GM13976 (cell line): ENCODE results near the gene DHX16.
A peak's percentile ranks its signal among the peaks of the same experiment; 100 is the strongest.

ENCODE experiments used
- DNase-seq: peaks from one replicate; pipeline ENCODE4 v3.0.0; 2012; ENCODE audit warnings: low spot score
- in situ Hi-C: fragments of 300-500 bp; cut with MboI; formaldehyde crosslinking; loops from one replicate; pipeline ENCODE4 v1.12.0; 2022; ENCODE audit warnings: low sequenced_read_pairs, mixed read lengths, inconsistent platforms; ENCODE audit not compliant: unreplicated experiment
- TF ChIP-seq, protein P1 (sequence below): IDR thresholded peaks from 2 replicates; pipeline ENCODE4 v1.5.1; 2012; ENCODE audit warnings: borderline replicate concordance, mild to moderate bottlenecking; ENCODE audit not compliant: insufficient read depth; ENCODE audit errors: extremely low read depth, missing control alignments, control extremely low read depth

The DHX16 gene

DNA sequence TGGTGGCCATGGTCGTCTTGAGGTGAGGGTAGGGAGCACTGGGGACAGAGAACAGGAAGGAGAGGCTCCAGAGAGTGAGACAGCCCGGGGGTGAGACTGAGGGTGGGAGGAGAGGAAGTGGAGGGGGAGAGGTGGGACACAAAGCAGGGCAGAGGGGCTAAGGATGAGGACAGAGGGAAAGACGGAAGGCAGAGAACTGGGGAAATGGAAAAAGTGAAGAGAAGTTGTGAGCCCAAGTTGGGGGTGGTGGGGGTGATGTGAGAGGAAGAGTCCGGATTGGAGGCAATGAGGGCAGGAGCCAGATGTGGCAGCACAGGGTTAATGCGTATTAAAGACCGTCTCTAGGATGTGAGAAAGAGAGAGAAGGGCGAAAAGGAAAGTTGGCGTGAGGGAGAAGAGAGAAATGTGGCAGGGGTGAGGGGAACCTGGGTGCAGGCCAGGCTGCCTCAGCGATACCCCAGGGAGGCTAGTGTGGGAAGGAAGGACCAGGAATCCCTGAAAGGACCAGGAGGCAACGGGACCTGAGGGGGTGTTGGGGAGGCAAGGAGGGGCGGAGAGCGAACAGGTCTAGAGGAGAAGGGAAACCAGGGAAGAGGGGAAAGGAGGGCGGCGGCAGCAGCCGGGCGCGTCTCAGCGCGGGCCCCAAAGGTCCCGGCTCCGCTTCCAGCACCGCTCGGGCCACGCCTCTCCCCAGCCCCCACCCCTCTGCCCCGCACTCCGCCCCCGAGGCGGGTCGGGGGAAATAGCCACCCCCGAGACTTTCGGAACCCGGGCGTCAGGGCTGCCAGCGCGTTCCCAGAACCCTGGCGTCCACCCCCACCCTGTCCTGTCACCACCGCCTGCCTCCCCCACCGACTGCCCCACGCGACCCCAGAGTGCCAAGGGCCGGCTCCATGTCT, 13.5 kb upstream of the DHX16 start, which contains the start of gene PPP1R18:
Gene PPP1R18 (minus strand): TSS at position 637 of the 899 bp plus-strand sequence. CDS start 627 bp downstream, at position 10.
- in situ Hi-C loops = no loop called here
- DNase-seq = peak; percentile 85
- TF ChIP-seq, protein P1, sequence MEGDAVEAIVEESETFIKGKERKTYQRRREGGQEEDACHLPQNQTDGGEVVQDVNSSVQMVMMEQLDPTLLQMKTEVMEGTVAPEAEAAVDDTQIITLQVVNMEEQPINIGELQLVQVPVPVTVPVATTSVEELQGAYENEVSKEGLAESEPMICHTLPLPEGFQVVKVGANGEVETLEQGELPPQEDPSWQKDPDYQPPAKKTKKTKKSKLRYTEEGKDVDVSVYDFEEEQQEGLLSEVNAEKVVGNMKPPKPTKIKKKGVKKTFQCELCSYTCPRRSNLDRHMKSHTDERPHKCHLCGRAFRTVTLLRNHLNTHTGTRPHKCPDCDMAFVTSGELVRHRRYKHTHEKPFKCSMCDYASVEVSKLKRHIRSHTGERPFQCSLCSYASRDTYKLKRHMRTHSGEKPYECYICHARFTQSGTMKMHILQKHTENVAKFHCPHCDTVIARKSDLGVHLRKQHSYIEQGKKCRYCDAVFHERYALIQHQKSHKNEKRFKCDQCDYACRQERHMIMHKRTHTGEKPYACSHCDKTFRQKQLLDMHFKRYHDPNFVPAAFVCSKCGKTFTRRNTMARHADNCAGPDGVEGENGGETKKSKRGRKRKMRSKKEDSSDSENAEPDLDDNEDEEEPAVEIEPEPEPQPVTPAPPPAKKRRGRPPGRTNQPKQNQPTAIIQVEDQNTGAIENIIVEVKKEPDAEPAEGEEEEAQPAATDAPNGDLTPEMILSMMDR = no peak

- in situ Hi-C loops = no loop called here
- TF ChIP-seq, protein P1 = peak; percentile 35
- no peak for DNase-seq
These were observed 12.6 kb upstream of the DHX16 start for GRCh38 chr6:30685157-30686008.

- peak; percentile 72 for DNase-seq
- in situ Hi-C loops = no loop called here
- TF ChIP-seq, protein P1 = no peak
These were observed 11.8 kb upstream of the DHX16 start for GRCh38 chr6:30684386-30685156.

- TF ChIP-seq, protein P1 = no peak
- in situ Hi-C loops = no loop called here
- DNase-seq = no peak
These were observed 11.2 kb upstream of the DHX16 start for GRCh38 chr6:30683980-30684338.

DNA sequence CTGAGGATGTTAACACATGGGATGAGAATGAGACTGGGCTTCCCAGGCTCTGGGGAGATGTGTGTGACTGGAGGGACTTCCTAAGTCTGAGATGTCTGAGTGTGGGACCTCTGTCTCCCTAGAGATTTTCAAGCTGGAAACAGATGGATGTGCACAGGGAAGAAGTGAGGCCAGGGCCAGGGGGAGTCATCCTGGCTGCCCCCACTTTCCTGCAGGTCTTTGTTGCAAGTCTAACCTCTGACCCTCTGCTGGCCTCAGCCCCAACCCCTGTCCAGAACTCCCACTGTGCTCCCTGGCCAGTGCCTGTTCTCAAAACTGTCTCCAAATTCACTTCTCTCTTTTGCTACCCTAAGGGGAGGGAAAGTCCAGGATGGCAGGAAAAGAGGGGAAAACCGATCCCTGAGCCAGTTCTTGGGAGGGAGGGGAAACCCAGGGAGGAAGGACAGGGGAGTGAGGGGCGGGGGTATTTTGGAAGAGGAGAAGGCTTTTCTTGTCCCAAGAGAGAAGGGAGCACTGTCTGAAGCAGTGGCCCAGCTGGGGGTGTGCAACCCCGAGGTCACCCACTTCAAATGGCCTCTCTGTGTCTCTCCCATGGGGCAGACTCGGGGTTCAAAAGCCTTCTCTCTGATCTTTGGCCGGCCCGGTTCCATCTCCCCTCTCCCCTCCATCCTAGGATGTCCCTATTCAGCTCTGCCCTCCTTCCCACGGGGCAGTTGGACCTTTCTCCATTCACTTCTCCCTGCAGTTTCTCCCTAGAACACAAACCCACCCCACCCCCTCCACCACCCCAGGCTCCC, 10.6 kb upstream of the DHX16 start:
- no peak for DNase-seq

More for the DNA sequence above, 10.6 kb upstream of the DHX16 start:
- TF ChIP-seq, protein P1 = no peak
- in situ Hi-C loops = no loop called here
